Measurements from ENCODE around the gene PXDN.

GRCh38 chr2:1715184-1716013, 28.9 kb downstream of the PXDN start:
- TF ChIP-seq ZFX (IDR thresholded peaks at IDR 0.05) (no peak), CTCF (conservative IDR thresholded peaks at IDR 0.05) (no peak)

All from C4-2B (cell line).